Activated CD4-positive, alpha-beta T cell treated with anti-CD3 and anti-CD28 coated beads, Interleukin-2, amount 10 ng/mL, durations not matched to agents 24 days and 14 days (primary cell): ENCODE results near the gene TMEM200C. TPM values are rescaled to one million over a fixed set of nuclear protein-coding genes. Genes with fewer than 3 reads are reported as not detected.
A peak's percentile ranks its signal among the peaks of the same experiment; 100 is the strongest.

Experiments used
- DNase-seq: peaks from one replicate; pipeline ENCODE4 v3.0.0; 2022
- H3K27ac Mint-ChIP-seq: one replicate; pipeline ENCODE4 v1.8.0; 2022; ENCODE audit warnings: mild to moderate bottlenecking, mixed read lengths
- H3K27me3 Mint-ChIP-seq: one replicate; pipeline ENCODE4 v1.8.0; 2022; ENCODE audit warnings: mixed read lengths
- H3K36me3 Mint-ChIP-seq: one replicate; pipeline ENCODE4 v1.8.0; 2022; ENCODE audit warnings: low read depth, mild to moderate bottlenecking, mixed read lengths
- H3K4me1 Mint-ChIP-seq: one replicate; pipeline ENCODE4 v1.8.0; 2021; ENCODE audit warnings: mixed read lengths
- H3K4me3 Mint-ChIP-seq: one replicate; pipeline ENCODE4 v1.8.0; 2022; ENCODE audit warnings: mild to moderate bottlenecking, moderate library complexity, mixed read lengths
- H3K9me3 Mint-ChIP-seq: one replicate; pipeline ENCODE4 v1.8.0; 2021; ENCODE audit warnings: mixed read lengths
- intact Hi-C: fragments of 100-400 bp; cut with micrococcal nuclease; formaldehyde crosslinking; loops from one replicate; pipeline ENCODE4 v1.15.1; 2023
- total RNA-seq: library from RNA; stranded (reverse); gene quantifications from 2 replicates; pipeline ENCODE4 v1.2.3, GENCODE V29; 2022

Gene TMEM200C
- total RNA-seq, 1 donor from 2014 or later = not detected

- no peaks in the 10 kb centered on the region for H3K4me1 Mint-ChIP-seq
- intact Hi-C loops = no loop called here
- H3K27ac Mint-ChIP-seq = no peak overlapping the region
- H3K4me3 Mint-ChIP-seq = no peak overlapping the region
- DNase-seq = no peak
- no peaks in the 10 kb centered on the region for H3K36me3 Mint-ChIP-seq
- peaks cover 20% of the 10 kb centered on the region for H3K27me3 Mint-ChIP-seq
- H3K9me3 Mint-ChIP-seq = no peaks in the 10 kb centered on the region
These were observed 8.1 kb upstream of the TMEM200C start for GRCh38 chr18:5903386-5903785.

DNA sequence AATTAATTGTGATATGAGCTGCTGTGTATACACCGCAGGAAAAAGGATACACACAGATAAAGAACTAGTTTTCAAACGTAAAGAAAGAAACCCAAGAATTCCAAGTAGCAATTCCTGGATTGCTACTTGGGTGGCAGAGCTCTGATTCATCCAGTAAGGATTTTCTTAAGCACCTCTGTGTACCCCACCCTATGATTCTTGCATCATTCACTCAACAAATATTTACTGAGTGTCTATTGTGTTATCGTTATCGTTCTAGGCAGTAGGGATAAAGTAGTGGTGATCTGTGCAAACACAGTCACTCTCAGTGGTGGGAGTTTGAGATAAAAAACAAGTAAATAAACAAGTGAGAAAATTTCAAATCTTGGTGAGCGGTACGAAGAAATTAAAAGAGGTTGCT is 4.9 kb upstream of the TMEM200C start:
- no peak for DNase-seq
- Mint-ChIP-seq H3K4me1 (no peaks in the 10 kb centered on the region), H3K36me3 (no peaks in the 10 kb centered on the region), H3K27ac (no peak overlapping the region), H3K9me3 (no peaks in the 10 kb centered on the region), H3K27me3 (peaks cover 45% of the 10 kb centered on the region), H3K4me3 (no peak overlapping the region)
- intact Hi-C loops = no loop called here

GRCh38 chr18:5899835-5900234 is 4.5 kb upstream of the TMEM200C start:
- Mint-ChIP-seq H3K27ac (no peak overlapping the region), H3K4me1 (no peaks in the 10 kb centered on the region), H3K36me3 (no peaks in the 10 kb centered on the region), H3K27me3 (peaks cover 44% of the 10 kb centered on the region), H3K9me3 (no peaks in the 10 kb centered on the region), H3K4me3 (no peak overlapping the region)
- intact Hi-C loops = loop anchor here (10.0 kb wide), 1 partner anchor 275 kb away; no protein-coding TSS in a partner anchor
- DNase-seq = no peak

DNA sequence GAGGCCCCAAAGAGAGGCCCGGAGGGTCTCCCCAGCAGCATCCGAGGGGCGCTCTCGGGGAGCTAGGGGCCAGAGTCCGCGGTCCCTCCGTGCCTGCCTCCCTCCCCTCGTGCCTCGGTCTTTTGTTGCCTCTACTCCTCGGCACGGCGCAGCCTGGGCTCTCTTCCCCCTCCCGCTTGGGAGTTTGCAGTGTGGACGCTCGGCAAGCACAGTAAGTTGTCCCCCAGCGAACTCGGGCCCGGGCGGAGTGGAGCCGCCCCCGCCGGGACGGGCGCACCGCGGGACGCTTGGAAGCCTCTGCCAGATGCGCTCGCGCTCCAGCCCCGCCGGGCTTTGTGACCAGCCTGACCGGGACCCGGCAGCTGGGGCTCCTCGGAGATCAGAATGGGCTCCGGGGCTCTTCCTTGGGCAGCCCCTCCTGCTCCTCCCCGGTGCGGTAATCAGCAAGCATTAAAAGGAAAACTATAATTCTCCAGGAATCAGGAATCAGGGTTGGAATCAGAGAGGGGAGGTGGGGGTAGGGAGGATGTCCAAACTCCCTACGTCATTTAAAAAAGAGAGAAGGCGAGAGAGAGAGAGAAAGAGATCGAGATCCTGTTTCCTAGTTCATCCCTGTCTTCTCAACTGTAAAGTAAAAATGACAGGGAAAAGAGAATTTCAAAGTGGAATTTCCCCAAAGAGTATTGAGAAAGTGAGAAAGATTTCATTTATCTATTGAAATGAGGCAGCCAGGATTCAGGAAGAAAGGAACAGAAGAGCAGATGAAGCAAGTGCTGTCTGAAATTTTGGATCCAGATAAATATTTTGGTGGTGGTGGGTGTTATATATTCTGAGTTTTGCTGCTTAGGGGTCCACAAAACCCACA is 786 bp upstream of the TMEM200C start:
- no peaks in the 10 kb centered on the region for H3K36me3 Mint-ChIP-seq
- H3K4me3 Mint-ChIP-seq = no peak overlapping the region
- intact Hi-C loops = loop anchor here (10.0 kb wide), 1 partner anchor 271 kb away; no protein-coding TSS in a partner anchor
- DNase-seq = no peak
- H3K27me3 Mint-ChIP-seq = peaks cover 72% of the 10 kb centered on the region
- no peak overlapping the region for H3K27ac Mint-ChIP-seq
- H3K9me3 Mint-ChIP-seq = no peaks in the 10 kb centered on the region
- no peaks in the 10 kb centered on the region for H3K4me1 Mint-ChIP-seq

DNA sequence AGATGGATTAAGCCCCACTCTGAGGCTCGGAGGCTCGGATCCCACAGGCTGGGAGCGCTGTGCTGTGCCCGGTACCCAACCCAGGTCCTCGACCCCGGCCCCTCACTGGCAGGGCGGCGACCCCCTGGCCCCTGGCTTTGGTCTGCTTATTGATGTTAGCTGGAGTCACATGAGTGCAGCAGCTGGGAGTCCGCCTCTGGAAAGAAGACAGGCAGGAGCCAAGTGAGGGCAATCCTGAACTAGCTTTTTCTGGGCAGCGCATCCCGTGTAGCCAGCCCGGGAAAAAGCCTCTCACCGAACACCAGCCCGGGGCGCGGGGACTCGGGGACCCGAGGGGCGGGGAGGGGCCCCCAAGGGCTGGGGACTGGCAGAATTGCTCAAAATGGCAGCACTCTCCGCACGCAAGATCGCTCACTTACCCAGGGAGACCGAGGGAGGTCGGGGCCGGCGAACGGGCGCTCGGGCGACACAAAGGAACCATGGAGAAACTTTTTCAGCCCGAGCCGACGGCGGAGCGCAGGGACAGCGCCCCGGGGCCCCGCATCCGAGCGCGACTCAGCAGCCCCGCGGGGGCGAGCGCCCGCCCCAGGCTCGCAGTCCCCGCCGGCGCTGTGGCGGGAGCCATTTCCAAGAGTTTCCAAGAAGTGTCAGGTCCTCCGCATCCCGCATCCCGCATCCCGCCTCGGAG is 567 bp downstream of the TMEM200C start:
- Mint-ChIP-seq H3K4me1 (no peaks in the 10 kb centered on the region), H3K36me3 (no peaks in the 10 kb centered on the region), H3K27ac (no peak overlapping the region), H3K9me3 (no peaks in the 10 kb centered on the region), H3K4me3 (no peak overlapping the region), H3K27me3 (peaks cover 73% of the 10 kb centered on the region)
- intact Hi-C loops = loop anchor here (10.0 kb wide), 1 partner anchor 270 kb away; no protein-coding TSS in a partner anchor
- no peak for DNase-seq

- intact Hi-C loops = loop anchor here (10.0 kb wide), 1 partner anchor 269 kb away; no protein-coding TSS in a partner anchor
- no peak overlapping the region for H3K4me3 Mint-ChIP-seq
These were observed 1.2 kb downstream of the TMEM200C start for GRCh38 chr18:5893956-5894610.

DNA sequence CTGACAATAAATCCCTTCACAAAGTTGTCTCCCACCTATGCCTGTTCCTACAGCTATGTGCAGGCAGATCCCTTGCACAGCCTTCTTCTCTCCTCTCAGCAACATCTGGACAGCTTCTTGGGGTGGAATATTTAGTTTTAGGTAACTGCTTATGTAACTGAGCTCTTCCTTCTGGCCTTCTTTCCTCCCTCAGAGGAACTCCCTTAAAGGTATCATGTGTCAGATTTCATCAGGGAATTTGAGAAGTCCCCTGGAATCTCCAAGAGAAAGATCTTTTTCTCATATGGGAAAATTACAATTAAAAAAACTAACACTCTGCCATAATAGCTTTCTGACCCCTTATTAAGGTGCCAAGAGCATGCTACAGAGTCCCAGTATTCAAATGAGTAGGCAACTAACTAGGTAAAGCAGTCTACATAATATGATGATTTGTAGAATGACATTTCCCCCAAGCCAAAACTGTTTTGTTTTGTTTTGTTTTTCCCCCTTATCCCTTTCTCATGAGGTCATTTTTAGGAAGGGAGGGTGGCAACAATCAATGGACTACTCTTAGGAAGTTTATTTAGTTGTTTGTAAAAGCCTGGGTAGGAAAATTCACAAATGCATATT is 2.4 kb downstream of the TMEM200C start:
- intact Hi-C loops = loop anchor here (10.0 kb wide), 1 partner anchor 268 kb away; no protein-coding TSS in a partner anchor
- Mint-ChIP-seq H3K9me3 (no peaks in the 10 kb centered on the region), H3K4me1 (no peaks in the 10 kb centered on the region), H3K27ac (no peak overlapping the region), H3K4me3 (no peak overlapping the region), H3K36me3 (no peaks in the 10 kb centered on the region), H3K27me3 (peaks cover 74% of the 10 kb centered on the region)
- no peak for DNase-seq

More at GRCh38 chr18:5893956-5894610, 1.2 kb downstream of the TMEM200C start:
- Mint-ChIP-seq H3K36me3 (no peaks in the 10 kb centered on the region), H3K27ac (no peak overlapping the region), H3K27me3 (peaks cover 75% of the 10 kb centered on the region), H3K9me3 (no peaks in the 10 kb centered on the region), H3K4me1 (no peaks in the 10 kb centered on the region)
- DNase-seq = no peak

GRCh38 chr18:5891854-5892215 is 3.5 kb downstream of the TMEM200C start:
- H3K27ac Mint-ChIP-seq = no peak overlapping the region
- peaks cover 70% of the 10 kb centered on the region for H3K27me3 Mint-ChIP-seq
- no peaks in the 10 kb centered on the region for H3K9me3 Mint-ChIP-seq
- intact Hi-C loops = loop anchor here (10.0 kb wide), 1 partner anchor 267 kb away; no protein-coding TSS in a partner anchor
- H3K4me1 Mint-ChIP-seq = no peaks in the 10 kb centered on the region
- H3K36me3 Mint-ChIP-seq = no peaks in the 10 kb centered on the region
- H3K4me3 Mint-ChIP-seq = peak overlapping the region; percentile 17
- no peak for DNase-seq

DNA sequence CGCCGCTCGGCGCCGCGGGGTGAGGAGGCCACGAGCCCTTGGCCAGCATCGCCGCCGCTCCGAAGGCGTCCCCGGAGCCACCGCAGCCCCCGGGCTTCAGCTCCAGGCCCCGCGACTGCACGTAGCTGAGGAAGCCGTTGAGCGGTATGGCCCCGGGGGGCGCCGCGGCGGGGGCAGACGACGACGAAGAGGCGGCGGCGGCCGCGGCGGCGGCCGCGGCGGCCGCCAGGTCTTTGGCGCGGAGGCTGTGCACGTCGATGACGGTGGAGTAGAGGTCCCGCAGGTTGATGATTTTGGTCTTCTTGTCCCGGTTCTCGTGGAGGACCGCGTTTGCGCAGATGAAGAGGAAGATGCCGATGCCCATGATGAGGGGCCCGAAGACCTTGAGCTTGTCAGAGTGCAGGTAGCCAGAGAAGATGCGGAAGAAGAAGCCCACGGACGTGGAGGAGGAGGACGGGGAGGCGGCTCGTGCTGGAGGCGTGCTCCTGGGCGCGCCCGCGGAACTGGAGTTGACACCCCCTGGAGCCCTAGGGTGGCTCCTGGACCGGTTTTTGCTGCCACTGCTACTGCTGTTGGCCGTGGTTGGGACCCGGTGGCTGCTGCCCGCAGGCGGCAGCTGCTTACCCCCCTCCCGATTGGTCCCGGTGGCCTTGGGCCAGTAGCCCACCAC is 4.0 kb downstream of the TMEM200C start:
- Mint-ChIP-seq H3K27me3 (peaks cover 65% of the 10 kb centered on the region), H3K36me3 (no peaks in the 10 kb centered on the region)
- no peak for DNase-seq

GRCh38 chr18:5890331-5891183 is 4.8 kb downstream of the TMEM200C start:
- Mint-ChIP-seq H3K27ac (no peak overlapping the region), H3K4me3 (no peak overlapping the region), H3K9me3 (no peaks in the 10 kb centered on the region), H3K4me1 (no peaks in the 10 kb centered on the region), H3K27me3 (peaks cover 58% of the 10 kb centered on the region), H3K36me3 (no peaks in the 10 kb centered on the region)
- intact Hi-C loops = loop anchor here (10.0 kb wide), 1 partner anchor 266 kb away; no protein-coding TSS in a partner anchor
- peak; percentile 69 for DNase-seq

More for the DNA sequence above, 4.0 kb downstream of the TMEM200C start:
- peak overlapping the region; percentile 17 for H3K4me3 Mint-ChIP-seq
- H3K27ac Mint-ChIP-seq = no peak overlapping the region
- no peaks in the 10 kb centered on the region for H3K4me1 Mint-ChIP-seq
- intact Hi-C loops = loop anchor here (10.0 kb wide), 1 partner anchor 267 kb away; no protein-coding TSS in a partner anchor
- H3K9me3 Mint-ChIP-seq = no peaks in the 10 kb centered on the region

DNA sequence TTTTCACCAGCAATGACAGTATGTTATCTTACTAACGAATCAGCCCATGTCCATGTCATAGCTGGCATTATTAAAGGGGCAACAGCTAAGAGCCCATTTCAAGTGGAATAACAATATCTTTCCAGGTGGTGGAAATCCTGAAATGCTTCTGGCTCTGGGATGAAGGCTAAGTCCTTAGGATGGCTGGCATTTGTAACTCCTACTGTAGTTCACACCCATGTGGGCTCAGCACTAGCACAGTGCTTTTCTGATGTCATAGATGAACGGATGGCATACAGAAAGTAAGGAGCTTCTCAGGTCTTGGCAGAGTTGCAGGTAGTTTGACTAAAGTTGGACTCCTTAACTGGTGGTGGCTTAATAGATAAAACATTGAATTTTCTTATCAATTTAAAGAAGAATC is 10.0 kb downstream of the TMEM200C start:
- Mint-ChIP-seq H3K27me3 (peaks cover 32% of the 10 kb centered on the region), H3K36me3 (no peaks in the 10 kb centered on the region), H3K4me1 (no peaks in the 10 kb centered on the region), H3K9me3 (no peaks in the 10 kb centered on the region), H3K4me3 (no peak overlapping the region), H3K27ac (no peak overlapping the region)
- intact Hi-C loops = no loop called here
- DNase-seq = no peak

DNA sequence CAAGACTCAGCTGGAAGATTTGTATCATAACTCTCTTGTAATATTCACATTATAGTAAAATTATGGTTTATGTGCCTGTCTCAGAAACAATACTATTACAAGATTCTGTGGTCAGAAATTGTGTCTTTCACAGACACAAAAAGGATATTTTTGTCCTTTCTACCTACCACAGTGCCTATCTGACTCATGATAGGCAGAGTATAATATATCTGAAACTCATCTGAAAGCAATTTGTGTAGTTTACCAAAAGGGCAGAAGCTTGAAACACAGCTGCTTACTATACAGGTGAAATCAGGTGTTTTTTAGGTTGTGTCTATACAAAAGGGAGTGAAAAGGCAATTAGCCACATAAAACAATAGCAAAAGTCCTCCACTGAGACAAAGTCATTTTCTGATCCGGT is 10.9 kb downstream of the TMEM200C start:
- peaks cover 23% of the 10 kb centered on the region for H3K27me3 Mint-ChIP-seq
- no peak overlapping the region for H3K27ac Mint-ChIP-seq
- no peak overlapping the region for H3K4me3 Mint-ChIP-seq
- H3K36me3 Mint-ChIP-seq = no peaks in the 10 kb centered on the region
- no peak for DNase-seq
- H3K9me3 Mint-ChIP-seq = no peaks in the 10 kb centered on the region
- intact Hi-C loops = no loop called here
- H3K4me1 Mint-ChIP-seq = no peaks in the 10 kb centered on the region
